8988T (cell line): ENCODE results near the gene RPUSD4.

ENCODE experiments used
- DNase-seq: peaks from one replicate; pipeline ENCODE4 v3.0.0; 2011

RPUSD4 gene

DNA sequence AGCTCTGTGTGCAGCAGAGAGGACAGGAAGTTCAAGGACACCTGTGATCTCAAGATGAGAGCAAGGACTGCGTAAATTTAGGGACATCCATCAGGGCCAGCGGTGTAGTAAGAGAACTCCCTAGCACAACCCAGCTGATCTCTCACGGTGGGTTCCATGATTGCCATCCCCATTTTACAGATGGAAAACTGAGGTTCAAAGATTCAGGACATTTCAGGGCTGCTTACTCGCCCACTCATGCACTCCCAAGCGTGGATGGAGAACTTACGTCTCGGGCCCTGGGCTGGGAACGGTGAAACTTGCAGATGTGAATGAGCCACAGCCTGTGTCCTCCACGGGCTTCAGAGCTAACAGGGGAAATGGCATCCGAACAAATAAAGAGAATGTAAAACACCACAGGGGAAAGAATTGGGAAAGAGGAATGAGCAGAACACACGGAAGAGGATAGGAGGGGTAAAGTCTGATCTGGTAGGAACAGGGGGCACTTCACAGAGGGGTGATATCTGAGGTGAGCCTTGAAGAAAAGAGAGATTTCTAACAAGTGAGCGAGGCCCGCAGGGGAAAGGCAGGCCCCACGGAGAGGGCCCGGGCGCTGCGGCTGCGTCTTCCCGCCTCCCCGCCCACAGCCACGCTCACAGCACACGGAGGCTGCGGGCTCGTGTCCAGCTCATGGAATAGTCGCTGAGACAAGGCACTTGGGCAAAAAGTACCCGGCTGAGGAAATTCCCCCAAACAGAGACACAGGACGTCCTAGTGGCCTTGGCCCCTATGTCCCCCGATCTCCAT is 55.9 kb downstream of the RPUSD4 start:
- no peak for DNase-seq

DNA sequence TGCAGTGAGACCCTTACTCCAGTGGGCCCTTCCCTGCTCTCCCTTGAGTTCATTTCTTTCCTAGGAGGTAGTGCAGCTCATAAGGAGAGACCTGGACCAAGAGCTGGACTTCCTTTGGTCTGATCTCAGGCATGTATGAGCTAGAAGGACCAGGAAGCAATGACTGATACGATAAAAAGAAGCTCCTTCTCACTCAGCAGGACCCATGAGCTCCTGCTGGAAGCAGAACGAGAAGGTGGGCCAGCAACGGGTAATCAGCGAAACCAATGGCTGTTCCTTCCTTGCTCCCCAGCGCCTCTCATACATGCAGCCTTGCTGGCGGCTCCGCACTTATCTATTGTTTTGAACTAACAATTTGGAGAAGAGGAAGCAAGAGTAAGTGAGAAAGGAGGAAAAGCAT is 56.8 kb downstream of the RPUSD4 start:
- DNase-seq, result no peak

- DNase-seq, result no peak
These were observed 57.5 kb downstream of the RPUSD4 start for GRCh38 chr11:126153972-126154371.

DNA sequence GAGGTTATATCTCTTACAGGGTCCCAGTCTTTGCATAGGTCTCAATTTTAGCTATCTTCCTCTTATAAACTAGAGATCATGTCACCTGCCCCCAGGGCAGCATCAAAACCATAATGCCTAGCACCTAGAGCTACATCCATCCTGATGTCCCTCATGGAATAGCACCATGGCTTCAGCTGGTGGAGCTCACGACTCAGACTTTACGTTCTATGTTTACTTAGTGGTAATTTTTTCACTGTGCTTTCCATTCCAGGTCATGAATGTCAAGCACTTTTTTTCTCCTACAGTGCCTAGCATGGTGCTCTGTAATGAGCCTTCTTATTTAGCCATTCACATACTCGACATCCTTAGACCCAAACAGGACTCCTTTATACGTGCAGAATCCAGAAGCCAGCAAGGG is 58.4 kb downstream of the RPUSD4 start:
- no peak for DNase-seq

- DNase-seq, result no peak
These were observed 58.9 kb downstream of the RPUSD4 start for GRCh38 chr11:126152586-126152985.

DNA sequence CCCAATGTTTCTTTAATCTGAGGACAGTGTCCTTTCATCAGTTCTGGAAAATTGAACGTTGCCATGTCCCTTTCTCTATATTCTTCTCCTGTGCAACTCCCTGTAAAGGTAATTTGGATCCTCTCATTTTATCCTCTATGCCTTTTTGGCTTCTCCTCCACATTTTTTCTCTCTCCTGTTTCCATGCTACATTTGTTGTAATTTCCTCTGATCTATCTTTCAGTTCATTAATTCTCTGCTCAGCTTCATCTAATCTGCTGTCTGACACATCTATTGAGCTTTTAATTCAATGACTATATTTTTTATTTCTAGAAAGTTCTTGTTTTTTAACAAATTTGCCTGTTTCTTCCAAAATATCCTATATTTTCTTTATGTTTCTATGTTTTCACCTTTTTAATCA is 59.3 kb downstream of the RPUSD4 start:
- DNase-seq, result no peak
